IMR-90 (cell line): ENCODE data around the gene SOS1. TPM values are rescaled to one million over a fixed set of nuclear protein-coding genes. Genes with fewer than 3 reads are reported as not detected.
A peak's percentile ranks its signal among the peaks of the same experiment; 100 is the strongest.

Experiments used
- ATAC-seq: fragments of 200-7000 bp; cut with Tn5 transposase; 2 replicates; pipeline ENCODE4 v1.9.1; 2020; ENCODE audit warnings: low read depth, mild to moderate bottlenecking, moderate library complexity
- BruUV-seq: library from RNA; stranded (reverse); fragments of 400-500 nt; replicated peaks from 2 replicates; lab custom pipeline; 2021; lab: Mats Ljungman, UMichigan
- CTCF ChIA-PET: fragments of 300-600 bp; formaldehyde crosslinking; extraction: SDS; loops from one replicate; lab custom pipeline; 2021; ENCODE audit warnings: antibody characterized with exemption; lab: Yijun Ruan, JAX
- POLR2A ChIA-PET: fragments of 300-600 bp; sonication (Branson Sonifier 250); formaldehyde crosslinking; loops from one replicate; lab custom pipeline; 2022; ENCODE audit warnings: antibody characterized with exemption; ENCODE audit not compliant: unreplicated experiment; lab: Charles Lee
- DNase-seq: peaks from one replicate; pipeline ENCODE4 v3.0.0; 2013
- H2AFZ ChIP-seq: replicated peaks from 2 replicates; pipeline ENCODE3; 2013; ENCODE audit warnings: low read length, mild to moderate bottlenecking; ENCODE audit not compliant: poor library complexity
- H2AK5ac ChIP-seq: 2 replicates; pipeline ENCODE4 v1.6.1; 2013; ENCODE audit warnings: low read depth, low read length, inconsistent platforms
- H2AK9ac ChIP-seq: replicated peaks from 2 replicates; pipeline ENCODE3; 2013; ENCODE audit warnings: mild to moderate bottlenecking, low read depth, low read length, moderate library complexity; ENCODE audit not compliant: poor library complexity
- H2BK120ac ChIP-seq: 2 replicates; pipeline ENCODE4 v1.6.1; 2013; ENCODE audit warnings: low read depth, low read length, inconsistent platforms
- H2BK15ac ChIP-seq: 3 replicates; pipeline ENCODE4 v1.6.1; 2013; ENCODE audit warnings: low read depth, low read length, inconsistent platforms
- H2BK20ac ChIP-seq: 2 replicates; pipeline ENCODE4 v1.6.1; 2013; ENCODE audit warnings: low read depth, mild to moderate bottlenecking, inconsistent platforms, low read length, moderate library complexity
- H2BK5ac ChIP-seq: 2 replicates; pipeline ENCODE4 v1.6.1; 2013; ENCODE audit warnings: mild to moderate bottlenecking, low read depth, low read length, inconsistent platforms; ENCODE audit not compliant: poor library complexity, severe bottlenecking
- H3K14ac ChIP-seq: replicated peaks from 2 replicates; pipeline ENCODE4 v1.6.1; 2013; ENCODE audit warnings: low read depth, low read length, inconsistent platforms
- H3K18ac ChIP-seq: 2 replicates; pipeline ENCODE4 v1.6.1; 2013; ENCODE audit warnings: low read depth, low read length, control low read depth
- H3K23ac ChIP-seq: 2 replicates; pipeline ENCODE4 v1.6.1; 2013; ENCODE audit warnings: low read depth, low read length, inconsistent platforms
- H3K27ac ChIP-seq: 2 replicates; pipeline ENCODE4 v1.5.1; 2013; ENCODE audit warnings: mild to moderate bottlenecking, control low read depth, low read length; ENCODE audit not compliant: insufficient read depth
- H3K27me3 ChIP-seq: 2 replicates; pipeline ENCODE4 v1.6.1; 2013; ENCODE audit warnings: low read length; ENCODE audit not compliant: control insufficient read depth, insufficient read depth
- H3K36me3 ChIP-seq: 2 replicates; pipeline ENCODE4 v1.6.1; 2013; ENCODE audit warnings: low read length, mixed read lengths; ENCODE audit not compliant: control insufficient read depth, insufficient read depth
- H3K4ac ChIP-seq: 2 replicates; pipeline ENCODE4 v1.6.1; 2013; ENCODE audit warnings: low read depth, low read length, inconsistent platforms
- H3K4me1 ChIP-seq: 2 replicates; pipeline ENCODE4 v1.6.1; 2013; ENCODE audit warnings: low read length, mixed read lengths; ENCODE audit not compliant: control insufficient read depth, insufficient read depth
- H3K4me2 ChIP-seq: 2 replicates; pipeline ENCODE4 v1.6.1; 2013; ENCODE audit warnings: low read depth, mild to moderate bottlenecking, control low read depth, low read length, moderate library complexity
- H3K4me3 ChIP-seq: 2 replicates; pipeline ENCODE4 v1.5.1; 2013; ENCODE audit warnings: low read depth, mild to moderate bottlenecking, control low read depth, low read length, moderate library complexity; ENCODE audit not compliant: insufficient read depth
- H3K56ac ChIP-seq: 2 replicates; pipeline ENCODE4 v1.6.1; 2013; ENCODE audit warnings: low read length, inconsistent platforms; ENCODE audit not compliant: insufficient read depth; ENCODE audit errors: extremely low read depth
- H3K79me1 ChIP-seq, 2 experiments: 2 replicates each; pipeline ENCODE4 v1.6.1; 2013; ENCODE audit warnings: low read length in 2 of 2, inconsistent platforms in 1 of 2, low read depth in 1 of 2
- H3K9ac ChIP-seq: 2 replicates; pipeline ENCODE4 v1.6.1; 2013; ENCODE audit warnings: low read depth, low read length, control low read depth
- H3K9me1 ChIP-seq: 2 replicates; pipeline ENCODE4 v1.6.1; 2013; ENCODE audit warnings: low read length, inconsistent platforms; ENCODE audit not compliant: insufficient read depth
- H3K9me3 ChIP-seq: 2 replicates; pipeline ENCODE4 v1.6.1; 2013; ENCODE audit warnings: low read length; ENCODE audit not compliant: control insufficient read depth, insufficient read depth
- H4K20me1 ChIP-seq: 2 replicates; pipeline ENCODE4 v1.6.1; 2013; ENCODE audit warnings: low read length, inconsistent platforms; ENCODE audit not compliant: insufficient read depth
- H4K5ac ChIP-seq: 2 replicates; pipeline ENCODE4 v1.6.1; 2013; ENCODE audit warnings: mild to moderate bottlenecking, low read depth, low read length, control low read depth
- H4K8ac ChIP-seq, 2 experiments: 2 replicates each; pipeline ENCODE4 v1.6.1; 2013; ENCODE audit warnings: low read depth in 2 of 2, low read length in 2 of 2, control low read depth in 1 of 2, inconsistent platforms in 1 of 2
- H4K91ac ChIP-seq: 2 replicates; pipeline ENCODE4 v1.6.1; 2013; ENCODE audit warnings: low read depth, low read length, inconsistent platforms; ENCODE audit not compliant: insufficient read depth
- CTCF ChIP-seq: conservative IDR thresholded peaks from 2 replicates; pipeline ENCODE4 v1.5.1; 2012; ENCODE audit warnings: mild to moderate bottlenecking, low read depth, low read length, improper control_type of control experiment
- ELK1 ChIP-seq: fragments of 150-350 bp; IDR thresholded peaks from 2 replicates; pipeline ENCODE4 v1.6.1; 2016; ENCODE audit warnings: low read depth, mild to moderate bottlenecking, low read length, moderate library complexity, borderline replicate concordance
- FOS ChIP-seq: fragments of 150-350 bp; IDR thresholded peaks from 2 replicates; pipeline ENCODE4 v1.6.1; 2016; ENCODE audit warnings: low read depth, low read length
- MXI1 ChIP-seq: IDR thresholded peaks from 2 replicates; pipeline ENCODE4 v1.6.1; 2012; ENCODE audit warnings: low read depth, mild to moderate bottlenecking, low read length, moderate library complexity, borderline replicate concordance
- POLR2A ChIP-seq: IDR thresholded peaks from 2 replicates; pipeline ENCODE4 v1.6.1; 2012; ENCODE audit warnings: mild to moderate bottlenecking, low read depth, low read length
- RAD21 ChIP-seq: IDR thresholded peaks from 2 replicates; pipeline ENCODE4 v1.6.1; 2012; ENCODE audit warnings: low read length, improper control_type of control experiment
- SMC3 ChIP-seq: fragments of 150-350 bp; IDR thresholded peaks from 2 replicates; pipeline ENCODE4 v1.6.1; 2016; ENCODE audit warnings: low read depth, mild to moderate bottlenecking, antibody characterized with exemption, low read length, moderate library complexity
- WGBS, 2 experiments: methylation state at CpG; one replicate each; pipeline versions ENCODE4 v1.1.5 to v1.1.7; 2013; ENCODE audit warnings: missing lambda C conversion rate in 2 of 2; ENCODE audit not compliant: insufficient read length in 1 of 2; ENCODE audit errors: extremely low coverage in 2 of 2; 5-methylcytosine and 5-hydroxymethylcytosine counted together
- dilution Hi-C: fragments of 300-500 bp; cut with HindIII; formaldehyde crosslinking; loops from one replicate; pipeline ENCODE4 v1.14.3; 2018; ENCODE audit warnings: low sequenced_read_pairs; ENCODE audit not compliant: unreplicated experiment
- in situ Hi-C: fragments of 300-500 bp; cut with MboI; formaldehyde crosslinking; loops from 3 replicates; pipeline ENCODE4 v1.14.3; 2019; ENCODE audit warnings: low sequenced_read_pairs, inconsistent platforms, mixed read lengths
- intact Hi-C: fragments of 100-400 bp; cut with micrococcal nuclease; formaldehyde crosslinking; loops from 2 replicates; pipeline ENCODE4 v1.10.0; 2022
- polyA plus RNA-seq, 3 experiments: library from polyadenylated mRNA; depleted of rRNA; stranded (reverse); fragments of >200 nt; gene quantifications; 2 replicates each; pipeline ENCODE4 v1.2.3, GENCODE V29; 2012; ENCODE audit warnings: low replicate concordance in 1 of 3
- total RNA-seq: library from RNA; depleted of rRNA; stranded (reverse); fragments of >200 nt; gene quantifications from 2 replicates; pipeline ENCODE4 v1.2.3, GENCODE V29; 2012

Gene SOS1
- total and polyA plus RNA-seq, 2 of the 4 experiments (the other 2 are of a cell fraction): 8.2 to 11.2 TPM

- Histone ChIP-seq H3K4ac (peak overlapping the region; percentile 89), H3K9me3 (no peaks in the 10 kb centered on the region), H3K9me1 (peaks cover 6% of the 10 kb centered on the region; the same call in 1 of the 2 replicates), H3K4me3 (no peak overlapping the region), H2AK9ac (peak overlapping the region; percentile 22), H2BK20ac (peak overlapping the region; percentile 84), H4K20me1 (peaks cover 6% of the 10 kb centered on the region; the same call in 1 of the 2 replicates), H3K14ac (peak overlapping the region; percentile 94), H3K27me3 (no peaks in the 10 kb centered on the region), H3K36me3 (no peaks in the 10 kb centered on the region), H2BK15ac (peak overlapping the region; percentile 6; the same call in 1 of the 3 replicates), H3K56ac (no peak overlapping the region), H4K5ac (peak overlapping the region; percentile 66), H2AFZ (no peak overlapping the region), H2AK5ac (peak overlapping the region; percentile 93; the same call in 1 of the 2 replicates), H3K18ac (peak overlapping the region; percentile 54), H2BK120ac (peak overlapping the region; percentile 78), H2BK5ac (peak overlapping the region; percentile 83), H3K9ac (no peak overlapping the region), H4K8ac (peak overlapping the region; percentile 10 to 74; a peak in 2 of 4 replicates), H3K4me2 (peak overlapping the region; percentile 49; the same call in 1 of the 2 replicates), H3K27ac (peak overlapping the region; percentile 74; the same call in 1 of the 2 replicates), H4K91ac (peak overlapping the region; percentile 76; the same call in 1 of the 2 replicates), H3K79me1 (peaks cover 14 to 40% of the 10 kb centered on the region in 2 experiments), H3K23ac (peak overlapping the region; percentile 83; the same call in 1 of the 2 replicates), H3K4me1 (peaks cover 6% of the 10 kb centered on the region)
- WGBS, 2 experiments: no CpG with 5 or more reads among the region's 1 CpG
- dilution Hi-C loops: no loop called here
- TF ChIP-seq SMC3: no peak
- TF ChIP-seq FOS: no peak
- TF ChIP-seq ELK1: no peak
- no peak for TF ChIP-seq POLR2A
- TF ChIP-seq CTCF: no peak
- TF ChIP-seq RAD21: no peak
- TF ChIP-seq MXI1: no peak
- peak; percentile 93 for ATAC-seq
- in situ Hi-C loops: no loop called here
- intact Hi-C loops: loop anchor here (2.0 kb wide), 1 partner anchor 56 kb away; no protein-coding TSS in a partner anchor
- ChIA-PET CTCF (interaction anchor here (0.7 to 1.6 kb wide), 2 partner anchors 160 to 1301 kb away, joined by 4 to 6 read pairs; no protein-coding TSS in a partner anchor), POLR2A (no interaction called here)
- BruUV-seq: no TSS peak
- peak; percentile 61 for DNase-seq
Observed at GRCh38 chr2:39068299-39069135, 52.3 kb downstream of the SOS1 start.
